Activated CD4-positive, CD25-positive, alpha-beta regulatory T cell treated with anti-CD3 and anti-CD28 coated beads, Interleukin-2, amount 50 U/mL, for 24 hours (primary cell): ENCODE results near the gene CALD1.

ENCODE experiments used
- ATAC-seq, 2 donors: fragments of 150-1000 bp; cut with Tn5 transposase; one replicate each; pipeline ENCODE4 v1.10.0; 2021; ENCODE audit warnings: mild to moderate bottlenecking in 1 of 2, moderate library complexity in 1 of 2

Gene CALD1

GRCh38 chr7:134932707-134933370, 153.4 kb downstream of the CALD1 start:
- ATAC-seq, result no peak

GRCh38 chr7:134933460-134934068, 154.1 kb downstream of the CALD1 start:
- no peak for ATAC-seq

GRCh38 chr7:134935701-134936100, 156.3 kb downstream of the CALD1 start:
- ATAC-seq, result no peak

- no peak for ATAC-seq
These were observed 157.6 kb downstream of the CALD1 start for GRCh38 chr7:134936893-134937510.

- no peak for ATAC-seq
These were observed 158.7 kb downstream of the CALD1 start for GRCh38 chr7:134938141-134938540.

- no peak for ATAC-seq
These were observed 159.7 kb downstream of the CALD1 start for GRCh38 chr7:134939136-134939535.

GRCh38 chr7:134940729-134941128, 161.3 kb downstream of the CALD1 start:
- no peak for ATAC-seq

GRCh38 chr7:134941185-134941900, 161.9 kb downstream of the CALD1 start:
- no peak for ATAC-seq

GRCh38 chr7:134941952-134942351, 162.5 kb downstream of the CALD1 start:
- no peak for ATAC-seq

- ATAC-seq, result no peak
These were observed 163.4 kb downstream of the CALD1 start for GRCh38 chr7:134942690-134943466.

GRCh38 chr7:134943785-134944400, 164.5 kb downstream of the CALD1 start:
- ATAC-seq, result no peak

- no peak for ATAC-seq
These were observed 166.3 kb downstream of the CALD1 start for GRCh38 chr7:134945691-134946090.

- no peak for ATAC-seq
These were observed 166.8 kb downstream of the CALD1 start for GRCh38 chr7:134946260-134946659.

GRCh38 chr7:134947329-134947728, 167.9 kb downstream of the CALD1 start:
- ATAC-seq, result no peak

- ATAC-seq, result no peak
These were observed 168.4 kb downstream of the CALD1 start for GRCh38 chr7:134947831-134948230.

GRCh38 chr7:134948246-134948645, 168.8 kb downstream of the CALD1 start:
- ATAC-seq, result no peak

- no peak for ATAC-seq
These were observed 169.3 kb downstream of the CALD1 start for GRCh38 chr7:134948736-134949135.

- no peak for ATAC-seq
These were observed 169.7 kb downstream of the CALD1 start for GRCh38 chr7:134949171-134949570.

GRCh38 chr7:134954197-134955082, 175.0 kb downstream of the CALD1 start:
- ATAC-seq, result no peak

GRCh38 chr7:134957005-134957404, 177.6 kb downstream of the CALD1 start:
- ATAC-seq, result no peak

GRCh38 chr7:134959810-134960209, 180.4 kb downstream of the CALD1 start:
- no peak for ATAC-seq
